ENCODE measurements around the gene RAB36. TPM values are rescaled to one million over a fixed set of nuclear protein-coding genes. Genes with fewer than 3 reads are reported as not detected.

The RAB36 gene
- polyA plus RNA-seq, 3 donors = 0.37 to 0.78 (median 0.49) TPM

DNA sequence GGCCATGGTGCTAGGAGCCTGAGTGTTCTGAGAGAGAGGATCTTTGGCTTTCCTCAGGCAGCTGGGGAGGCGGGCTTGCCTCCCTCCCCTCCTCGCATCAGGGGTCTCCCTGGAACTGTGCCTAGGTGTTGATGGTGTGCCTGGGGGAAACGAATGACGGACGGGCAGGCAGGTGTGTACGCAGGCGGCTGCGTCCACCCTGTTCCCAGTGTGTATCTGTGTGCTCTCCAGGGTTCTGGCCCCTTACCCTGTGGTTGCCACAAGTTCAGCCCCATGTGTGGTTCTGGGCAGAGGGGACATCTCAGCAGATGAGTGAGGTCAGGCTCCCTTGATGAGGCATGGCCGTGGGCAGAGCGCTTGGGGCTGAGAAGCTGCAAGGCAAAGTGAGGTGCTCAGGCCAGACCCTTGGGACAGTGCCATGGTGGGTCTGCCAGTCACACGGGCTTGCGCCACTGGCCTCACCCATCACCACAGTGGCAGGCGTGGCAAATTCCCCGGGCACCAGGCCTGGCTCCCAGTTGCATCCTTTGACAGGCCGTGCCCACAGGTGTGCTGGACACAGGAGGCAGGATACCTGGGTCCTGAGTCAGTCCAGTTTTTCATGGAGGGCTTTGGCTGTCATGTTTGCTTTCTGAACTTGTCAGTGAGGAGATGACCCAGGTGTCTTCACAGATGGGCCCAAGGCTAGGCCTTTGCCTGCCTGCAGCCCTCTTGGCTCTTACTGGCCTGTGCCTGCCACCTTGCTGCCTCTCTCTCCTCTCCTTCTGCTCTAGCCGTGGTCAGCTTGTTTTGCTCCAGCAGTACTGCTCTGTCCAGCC lies 47.7 kb upstream of the RAB36 start:
- Mint-ChIP-seq H3K36me3 (no peaks in the 10 kb centered on the region), H3K27ac (no peak overlapping the region), H3K27me3 (ENCODE audit: low read depth in 3 of 3) (peaks cover 1 to 6% (median 2%) of the 10 kb centered on the region in 3 donors), H3K4me3 (no peak overlapping the region), H3K9me3 (peaks cover 0 to 1% (median 0%) of the 10 kb centered on the region in 7 donors), H3K4me1 (no peaks in the 10 kb centered on the region)
- Histone ChIP-seq H3K9ac (ENCODE audit: insufficient read depth, low read length, poor library complexity, severe bottlenecking) (no peak overlapping the region), H3K4me2 (replicated peaks; ENCODE audit: extremely low read depth, low read length, poor library complexity, severe bottlenecking) (no peak overlapping the region), H3K27ac (ENCODE audit: low read depth in 1 of 2, low read length in 2 of 2) (no peak overlapping the region), H3K36me3 (replicated peaks in 1 of 2; ENCODE audit: control insufficient read depth in 1 of 2, insufficient read depth in 2 of 2, low read length in 2 of 2) (no peaks in the 10 kb centered on the region), H3K9me3 (replicated peaks in 1 of 2; ENCODE audit: control insufficient read depth in 1 of 2, insufficient read depth in 1 of 2, low read length in 2 of 2) (no peaks in the 10 kb centered on the region), H3K4me1 (ENCODE audit: control insufficient read depth in 1 of 2, insufficient read depth in 2 of 2, low read length in 2 of 2) (no peaks in the 10 kb centered on the region), H3K79me2 (ENCODE audit: insufficient read depth, low read length) (no peaks in the 10 kb centered on the region), H3K27me3 (ENCODE audit: control insufficient read depth in 2 of 2, insufficient read depth in 2 of 2, low read length in 2 of 2) (no peaks in the 10 kb centered on the region), H2AFZ (ENCODE audit: insufficient read depth, low read depth, low read length, poor library complexity, severe bottlenecking) (no peak overlapping the region), H3K4me3 (replicated peaks in 1 of 3; ENCODE audit: low read depth in 2 of 3, low read length in 3 of 3) (no peak overlapping the region), H4K20me1 (ENCODE audit: insufficient read depth, low read length) (no peaks in the 10 kb centered on the region)
- 93% methylated on average over 13 of the region's 16 CpGs for WGBS (ENCODE audit: insufficient coverage)
- intact Hi-C loops (cut with micrococcal nuclease) = no loop called here
- TF ChIP-seq, protein P1, sequence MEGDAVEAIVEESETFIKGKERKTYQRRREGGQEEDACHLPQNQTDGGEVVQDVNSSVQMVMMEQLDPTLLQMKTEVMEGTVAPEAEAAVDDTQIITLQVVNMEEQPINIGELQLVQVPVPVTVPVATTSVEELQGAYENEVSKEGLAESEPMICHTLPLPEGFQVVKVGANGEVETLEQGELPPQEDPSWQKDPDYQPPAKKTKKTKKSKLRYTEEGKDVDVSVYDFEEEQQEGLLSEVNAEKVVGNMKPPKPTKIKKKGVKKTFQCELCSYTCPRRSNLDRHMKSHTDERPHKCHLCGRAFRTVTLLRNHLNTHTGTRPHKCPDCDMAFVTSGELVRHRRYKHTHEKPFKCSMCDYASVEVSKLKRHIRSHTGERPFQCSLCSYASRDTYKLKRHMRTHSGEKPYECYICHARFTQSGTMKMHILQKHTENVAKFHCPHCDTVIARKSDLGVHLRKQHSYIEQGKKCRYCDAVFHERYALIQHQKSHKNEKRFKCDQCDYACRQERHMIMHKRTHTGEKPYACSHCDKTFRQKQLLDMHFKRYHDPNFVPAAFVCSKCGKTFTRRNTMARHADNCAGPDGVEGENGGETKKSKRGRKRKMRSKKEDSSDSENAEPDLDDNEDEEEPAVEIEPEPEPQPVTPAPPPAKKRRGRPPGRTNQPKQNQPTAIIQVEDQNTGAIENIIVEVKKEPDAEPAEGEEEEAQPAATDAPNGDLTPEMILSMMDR (IDR thresholded peaks at IDR 0.05) = no peak
- DNase-seq = no peak

DNA sequence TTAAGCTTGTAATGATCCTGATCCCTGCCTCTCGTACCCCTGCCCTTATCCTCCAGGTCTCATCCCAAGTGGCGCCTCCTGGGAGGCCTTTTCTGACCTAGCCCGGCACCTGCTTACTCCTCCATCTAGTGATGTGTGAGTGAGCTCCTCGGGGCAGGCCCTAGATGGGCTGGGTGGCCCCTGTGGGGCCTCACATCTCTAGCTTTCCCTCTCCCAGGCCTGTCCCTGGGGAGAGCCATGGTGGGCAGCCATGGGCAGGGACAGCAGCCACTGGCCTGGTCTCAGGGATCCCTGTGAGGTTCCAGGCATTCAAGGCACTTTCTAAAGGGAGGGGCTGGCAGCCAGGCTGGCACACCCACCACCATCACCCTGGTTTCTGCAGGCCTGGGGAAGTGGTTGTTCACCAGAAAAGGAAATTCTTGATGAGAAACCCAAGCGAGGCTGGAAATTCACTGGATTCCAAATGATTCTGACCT lies 47.0 kb upstream of the RAB36 start:
- H3K27me3 ChIP-seq (ENCODE audit: control insufficient read depth in 2 of 2, insufficient read depth in 2 of 2, low read length in 2 of 2) = no peaks in the 10 kb centered on the region
- 60% methylated on average over 1 of the region's 5 CpGs for WGBS (ENCODE audit: insufficient coverage)
- H3K4me2 ChIP-seq (replicated peaks; ENCODE audit: extremely low read depth, low read length, poor library complexity, severe bottlenecking) = no peak overlapping the region
- no peaks in the 10 kb centered on the region for H3K4me1 ChIP-seq (ENCODE audit: control insufficient read depth in 1 of 2, insufficient read depth in 2 of 2, low read length in 2 of 2)
- no peak overlapping the region for H3K27ac Mint-ChIP-seq
- no peaks in the 10 kb centered on the region for H3K36me3 ChIP-seq (replicated peaks in 1 of 2; ENCODE audit: control insufficient read depth in 1 of 2, insufficient read depth in 2 of 2, low read length in 2 of 2)
- peaks cover 1 to 6% (median 2%) of the 10 kb centered on the region in 3 donors for H3K27me3 Mint-ChIP-seq (ENCODE audit: low read depth in 3 of 3)
- H3K4me3 ChIP-seq (replicated peaks in 1 of 3; ENCODE audit: low read depth in 2 of 3, low read length in 3 of 3) = no peak overlapping the region
- H3K79me2 ChIP-seq (ENCODE audit: insufficient read depth, low read length) = no peaks in the 10 kb centered on the region
- H3K9ac ChIP-seq (ENCODE audit: insufficient read depth, low read length, poor library complexity, severe bottlenecking) = no peak overlapping the region
- H3K36me3 Mint-ChIP-seq = no peaks in the 10 kb centered on the region
- no peaks in the 10 kb centered on the region for H4K20me1 ChIP-seq (ENCODE audit: insufficient read depth, low read length)
- H2AFZ ChIP-seq (ENCODE audit: insufficient read depth, low read depth, low read length, poor library complexity, severe bottlenecking) = no peak overlapping the region
- no peak overlapping the region for H3K27ac ChIP-seq (ENCODE audit: low read depth in 1 of 2, low read length in 2 of 2)
- H3K4me1 Mint-ChIP-seq = no peaks in the 10 kb centered on the region
- H3K9me3 ChIP-seq (replicated peaks in 1 of 2; ENCODE audit: control insufficient read depth in 1 of 2, insufficient read depth in 1 of 2, low read length in 2 of 2) = no peaks in the 10 kb centered on the region
- intact Hi-C loops (cut with micrococcal nuclease) = no loop called here
- no peak overlapping the region for H3K4me3 Mint-ChIP-seq
- DNase-seq = no peak
- H3K9me3 Mint-ChIP-seq = peaks cover 0 to 1% (median 0%) of the 10 kb centered on the region in 7 donors
- TF ChIP-seq, protein P1 (IDR thresholded peaks at IDR 0.05) = no peak
